ENCODE data around the gene RPAP3.

RPAP3 gene

DNA sequence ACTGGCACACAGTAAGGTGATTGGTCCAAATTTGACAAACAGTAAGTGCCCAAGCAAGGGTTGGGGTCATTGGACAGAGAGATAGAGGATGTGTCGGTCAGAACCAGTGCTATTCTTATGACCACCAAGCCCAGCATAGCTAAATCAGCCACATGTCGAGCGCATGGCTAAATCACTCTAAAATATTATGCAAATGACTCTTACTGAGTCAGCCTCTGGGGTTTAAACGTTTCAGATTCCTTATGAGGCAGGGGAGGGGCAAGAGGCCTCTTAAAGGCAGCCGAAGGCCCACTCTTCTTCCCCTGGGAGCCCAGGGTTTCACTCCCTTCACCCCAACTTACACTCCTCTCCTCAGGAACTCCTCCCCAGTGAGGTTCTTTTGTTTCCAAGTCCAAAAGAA, 20.1 kb upstream of the RPAP3 start:
- Histone ChIP-seq H3K4me3 (ENCODE audit: insufficient read length, low read depth) (no peak overlapping the region), H3K9me3 (ENCODE audit: insufficient read depth, low read length) (no peaks in the 10 kb centered on the region), H3K36me3 (ENCODE audit: insufficient read depth, insufficient read length, low read length) (no peaks in the 10 kb centered on the region), H3K27me3 (ENCODE audit: insufficient read depth, insufficient read length) (no peaks in the 10 kb centered on the region), H3K9ac (ENCODE audit: insufficient read length, low read depth) (no peak overlapping the region), H3K4me1 (ENCODE audit: insufficient read depth, insufficient read length) (peaks cover 7% of the 10 kb centered on the region)
- TF ChIP-seq SUZ12 (IDR thresholded peaks at IDR 0.05; ENCODE audit: extremely low read depth, insufficient read depth, insufficient read length) (no peak), ZNF274 (IDR thresholded peaks at IDR 0.05; ENCODE audit: low read depth, low read length) (no peak), YY1 (IDR thresholded peaks at IDR 0.05; ENCODE audit: insufficient read depth, insufficient read length) (no peak)
- no peak for DNase-seq (ENCODE audit: low read depth, low spot score)

DNA sequence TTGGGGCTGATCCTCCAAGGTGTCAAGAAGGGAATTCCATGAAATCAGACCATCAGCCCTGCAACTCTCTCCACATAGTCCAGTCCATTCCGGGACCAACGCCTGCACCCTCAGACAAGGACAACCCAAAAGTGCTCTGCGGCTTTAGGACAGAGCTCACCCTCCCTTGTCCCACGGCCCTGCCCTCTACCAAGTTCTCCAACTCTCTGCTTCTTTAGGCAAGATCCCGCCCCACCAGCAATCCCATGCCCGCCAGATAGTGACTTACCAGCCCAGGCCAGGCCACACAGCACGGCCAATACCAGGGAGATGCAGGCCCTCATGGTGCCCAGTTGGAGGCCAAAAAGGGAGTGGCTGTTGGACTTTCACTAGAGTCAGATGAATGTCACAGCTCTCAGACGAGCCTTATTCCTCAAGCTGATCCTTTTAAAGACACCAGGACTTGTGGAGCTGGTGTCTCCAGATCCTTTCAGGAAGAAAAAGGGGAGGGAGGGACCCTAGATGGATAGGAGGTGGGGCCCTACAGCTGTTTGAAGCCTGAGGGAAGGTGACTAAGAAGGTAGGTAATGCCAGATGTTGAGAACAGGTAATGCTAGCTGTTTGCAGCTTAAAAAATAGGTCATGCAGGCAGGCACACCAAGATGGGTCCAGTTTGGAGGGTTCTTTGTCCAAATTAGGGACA, 19.4 kb upstream of the RPAP3 start, which contains the start of gene ENDOU:
Gene ENDOU (minus strand): TSS at position 400 of the 682 bp plus-strand sequence. CDS start 77 bp downstream, at position 323.
- Histone ChIP-seq H3K4me3 (ENCODE audit: insufficient read length, low read depth) (no peak within 1 kb of the TSS), H3K27me3 (ENCODE audit: insufficient read depth, insufficient read length) (no peaks in the 10 kb centered on the region), H3K9ac (ENCODE audit: insufficient read length, low read depth) (no peak within 1 kb of the TSS), H3K36me3 (ENCODE audit: insufficient read depth, insufficient read length, low read length) (no peaks in the 10 kb centered on the region), H3K9me3 (ENCODE audit: insufficient read depth, low read length) (no peaks in the 10 kb centered on the region), H3K4me1 (ENCODE audit: insufficient read depth, insufficient read length) (peaks cover 6% of the 10 kb centered on the region)
- DNase-seq (ENCODE audit: low read depth, low spot score), result no peak
- TF ChIP-seq ZNF274 (IDR thresholded peaks at IDR 0.05; ENCODE audit: low read depth, low read length) (no peak), YY1 (IDR thresholded peaks at IDR 0.05; ENCODE audit: insufficient read depth, insufficient read length) (no peak), SUZ12 (IDR thresholded peaks at IDR 0.05; ENCODE audit: extremely low read depth, insufficient read depth, insufficient read length) (no peak)

DNA sequence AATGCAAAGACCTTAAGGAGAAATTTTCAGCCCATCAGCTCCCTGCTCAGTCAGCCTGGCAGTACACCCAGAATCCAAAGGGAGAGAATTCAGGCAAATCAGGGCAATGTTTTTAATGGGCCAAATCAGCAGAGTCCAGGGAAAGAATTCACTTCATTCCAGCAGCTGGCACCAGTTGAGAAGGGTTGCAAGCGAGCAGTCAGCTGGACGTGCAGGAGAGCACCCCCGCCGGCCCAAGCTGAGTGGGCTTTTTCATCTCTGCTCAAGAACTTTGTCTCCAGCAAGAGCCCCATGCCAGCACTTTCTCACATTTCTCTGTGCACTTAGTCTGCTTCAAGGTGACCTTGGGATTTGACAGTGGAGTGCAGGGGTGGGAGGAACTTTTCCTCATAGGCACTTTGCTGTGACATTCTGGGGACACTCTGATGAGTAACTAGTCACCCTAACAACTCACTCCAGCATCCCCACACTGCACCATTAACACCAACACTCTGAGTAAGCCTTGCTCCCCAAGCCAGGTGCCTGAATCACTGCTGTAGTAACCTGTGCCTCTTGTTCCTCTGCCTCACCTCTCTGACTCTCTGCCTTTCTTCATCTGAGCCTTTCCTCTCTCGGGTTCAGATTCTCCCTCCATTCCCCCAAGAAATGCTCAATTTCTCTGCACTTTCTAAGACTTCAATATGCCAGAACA, 17.3 kb upstream of the RPAP3 start:
- H3K27me3 ChIP-seq (ENCODE audit: insufficient read depth, insufficient read length), result no peaks in the 10 kb centered on the region
- TF ChIP-seq SUZ12 (IDR thresholded peaks at IDR 0.05; ENCODE audit: extremely low read depth, insufficient read depth, insufficient read length) (no peak), ZNF274 (IDR thresholded peaks at IDR 0.05; ENCODE audit: low read depth, low read length) (no peak), YY1 (IDR thresholded peaks at IDR 0.05; ENCODE audit: insufficient read depth, insufficient read length) (no peak)
- DNase-seq (ENCODE audit: low read depth, low spot score), result no peak

GRCh38 chr12:47722136-47722834, 16.5 kb upstream of the RPAP3 start:
- peaks cover 4% of the 10 kb centered on the region for H3K36me3 ChIP-seq (ENCODE audit: insufficient read depth, insufficient read length, low read length)
- no peak overlapping the region for H3K9ac ChIP-seq (ENCODE audit: insufficient read length, low read depth)
- peaks cover 3% of the 10 kb centered on the region for H3K4me1 ChIP-seq (ENCODE audit: insufficient read depth, insufficient read length)
- no peaks in the 10 kb centered on the region for H3K27me3 ChIP-seq (ENCODE audit: insufficient read depth, insufficient read length)
- H3K4me3 ChIP-seq (ENCODE audit: insufficient read length, low read depth), result no peak overlapping the region
- no peaks in the 10 kb centered on the region for H3K9me3 ChIP-seq (ENCODE audit: insufficient read depth, low read length)
- TF ChIP-seq YY1 (IDR thresholded peaks at IDR 0.05; ENCODE audit: insufficient read depth, insufficient read length) (no peak), SUZ12 (IDR thresholded peaks at IDR 0.05; ENCODE audit: extremely low read depth, insufficient read depth, insufficient read length) (no peak), ZNF274 (IDR thresholded peaks at IDR 0.05; ENCODE audit: low read depth, low read length) (no peak)
- DNase-seq (ENCODE audit: low read depth, low spot score), result no peak

More for the DNA sequence above, 17.3 kb upstream of the RPAP3 start:
- Histone ChIP-seq H3K9ac (ENCODE audit: insufficient read length, low read depth) (no peak overlapping the region), H3K4me3 (ENCODE audit: insufficient read length, low read depth) (no peak overlapping the region), H3K36me3 (ENCODE audit: insufficient read depth, insufficient read length, low read length) (peaks cover 4% of the 10 kb centered on the region), H3K9me3 (ENCODE audit: insufficient read depth, low read length) (no peaks in the 10 kb centered on the region), H3K4me1 (ENCODE audit: insufficient read depth, insufficient read length) (no peaks in the 10 kb centered on the region)

DNA sequence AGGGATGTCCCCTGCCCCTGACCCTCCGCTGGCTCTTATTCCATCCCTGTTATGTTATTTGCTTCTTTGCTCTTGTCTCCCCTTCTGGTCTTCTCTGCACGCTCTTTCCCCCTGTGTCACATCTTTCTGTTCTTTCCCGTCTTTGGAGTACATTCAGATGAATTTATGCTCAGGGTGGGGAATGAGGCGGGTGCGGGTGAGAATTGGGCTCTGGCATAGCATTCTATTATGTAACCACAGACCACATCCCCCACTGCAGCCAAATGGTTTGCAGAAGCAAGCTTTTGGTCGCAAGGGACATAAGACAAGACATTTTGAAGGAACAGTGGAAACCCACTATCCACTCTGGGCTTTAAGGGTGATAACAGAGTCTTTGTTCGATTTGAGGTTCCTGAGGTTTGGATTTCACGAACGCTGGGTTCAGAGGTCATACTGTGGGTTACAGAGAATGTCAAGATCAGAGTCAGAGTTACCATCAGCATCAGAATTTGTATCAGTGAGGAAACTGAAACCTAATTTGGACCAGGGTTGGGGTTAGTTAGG, 15.7 kb upstream of the RPAP3 start:
- H3K9ac ChIP-seq (ENCODE audit: insufficient read length, low read depth), result no peak overlapping the region
- no peaks in the 10 kb centered on the region for H3K27me3 ChIP-seq (ENCODE audit: insufficient read depth, insufficient read length)
- no peak overlapping the region for H3K4me3 ChIP-seq (ENCODE audit: insufficient read length, low read depth)
- no peak for DNase-seq (ENCODE audit: low read depth, low spot score)
- no peaks in the 10 kb centered on the region for H3K9me3 ChIP-seq (ENCODE audit: insufficient read depth, low read length)
- peaks cover 4% of the 10 kb centered on the region for H3K36me3 ChIP-seq (ENCODE audit: insufficient read depth, insufficient read length, low read length)
- TF ChIP-seq YY1 (IDR thresholded peaks at IDR 0.05; ENCODE audit: insufficient read depth, insufficient read length) (no peak), SUZ12 (IDR thresholded peaks at IDR 0.05; ENCODE audit: extremely low read depth, insufficient read depth, insufficient read length) (no peak), ZNF274 (IDR thresholded peaks at IDR 0.05; ENCODE audit: low read depth, low read length) (no peak)
- peaks cover 3% of the 10 kb centered on the region for H3K4me1 ChIP-seq (ENCODE audit: insufficient read depth, insufficient read length)

DNA sequence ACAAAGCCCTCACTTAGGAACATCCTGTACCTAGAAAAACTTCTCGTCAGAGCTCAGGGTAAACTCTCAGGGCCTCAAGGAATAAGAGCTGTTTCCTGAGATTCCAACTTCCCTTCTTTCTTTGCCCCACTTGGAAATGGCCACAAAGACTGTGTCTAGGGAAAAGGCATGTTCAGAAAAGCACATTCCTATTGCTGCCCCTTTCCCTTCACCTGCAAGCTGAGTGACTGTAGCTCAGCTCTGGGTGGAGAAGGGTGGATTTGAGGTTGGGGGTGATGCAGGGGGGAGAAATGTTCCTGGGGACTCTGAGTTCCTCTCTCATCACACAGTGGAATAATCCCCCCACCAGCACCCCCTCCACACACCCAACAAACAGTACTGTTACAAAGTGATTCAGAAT, 12.7 kb upstream of the RPAP3 start:
- TF ChIP-seq YY1 (IDR thresholded peaks at IDR 0.05; ENCODE audit: insufficient read depth, insufficient read length) (no peak), ZNF274 (IDR thresholded peaks at IDR 0.05; ENCODE audit: low read depth, low read length) (no peak), SUZ12 (IDR thresholded peaks at IDR 0.05; ENCODE audit: extremely low read depth, insufficient read depth, insufficient read length) (no peak)
- H3K4me3 ChIP-seq (ENCODE audit: insufficient read length, low read depth), result no peak overlapping the region
- no peak overlapping the region for H3K9ac ChIP-seq (ENCODE audit: insufficient read length, low read depth)
- H3K36me3 ChIP-seq (ENCODE audit: insufficient read depth, insufficient read length, low read length), result peaks cover 4% of the 10 kb centered on the region
- peaks cover 3% of the 10 kb centered on the region for H3K4me1 ChIP-seq (ENCODE audit: insufficient read depth, insufficient read length)
- H3K9me3 ChIP-seq (ENCODE audit: insufficient read depth, low read length), result no peaks in the 10 kb centered on the region
- DNase-seq (ENCODE audit: low read depth, low spot score), result no peak
- no peaks in the 10 kb centered on the region for H3K27me3 ChIP-seq (ENCODE audit: insufficient read depth, insufficient read length)

Measured in NT2/D1 (cell line).